GM12872 (cell line): ENCODE results near the gene SESN1.

ENCODE experiments used
- TF ChIP-seq, protein P1 (sequence below): IDR thresholded peaks from 3 replicates; pipeline ENCODE4 v1.5.1; 2011; ENCODE audit warnings: low read depth, mild to moderate bottlenecking, low read length, moderate library complexity; ENCODE audit not compliant: insufficient read depth

Gene SESN1

DNA sequence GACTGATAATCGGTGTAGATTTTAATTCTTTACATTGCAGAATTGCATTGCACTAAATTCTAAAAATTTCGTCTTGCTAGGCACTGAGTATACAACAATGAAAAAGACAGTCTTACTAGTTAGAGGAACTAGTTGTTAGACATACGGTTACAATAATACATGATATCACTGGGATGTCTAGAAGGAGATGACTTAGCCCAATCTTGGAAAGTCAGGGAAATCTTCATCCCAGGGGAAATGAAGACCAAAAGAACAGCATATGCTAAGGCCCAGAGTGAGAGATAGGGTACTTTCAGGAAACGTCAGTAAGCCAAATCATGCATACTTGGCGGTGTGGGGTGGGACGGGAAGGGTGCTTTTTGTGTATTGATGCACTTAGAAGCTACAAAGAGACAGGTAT lies 1.6 kb upstream of the SESN1 start:
- TF ChIP-seq, protein P1, sequence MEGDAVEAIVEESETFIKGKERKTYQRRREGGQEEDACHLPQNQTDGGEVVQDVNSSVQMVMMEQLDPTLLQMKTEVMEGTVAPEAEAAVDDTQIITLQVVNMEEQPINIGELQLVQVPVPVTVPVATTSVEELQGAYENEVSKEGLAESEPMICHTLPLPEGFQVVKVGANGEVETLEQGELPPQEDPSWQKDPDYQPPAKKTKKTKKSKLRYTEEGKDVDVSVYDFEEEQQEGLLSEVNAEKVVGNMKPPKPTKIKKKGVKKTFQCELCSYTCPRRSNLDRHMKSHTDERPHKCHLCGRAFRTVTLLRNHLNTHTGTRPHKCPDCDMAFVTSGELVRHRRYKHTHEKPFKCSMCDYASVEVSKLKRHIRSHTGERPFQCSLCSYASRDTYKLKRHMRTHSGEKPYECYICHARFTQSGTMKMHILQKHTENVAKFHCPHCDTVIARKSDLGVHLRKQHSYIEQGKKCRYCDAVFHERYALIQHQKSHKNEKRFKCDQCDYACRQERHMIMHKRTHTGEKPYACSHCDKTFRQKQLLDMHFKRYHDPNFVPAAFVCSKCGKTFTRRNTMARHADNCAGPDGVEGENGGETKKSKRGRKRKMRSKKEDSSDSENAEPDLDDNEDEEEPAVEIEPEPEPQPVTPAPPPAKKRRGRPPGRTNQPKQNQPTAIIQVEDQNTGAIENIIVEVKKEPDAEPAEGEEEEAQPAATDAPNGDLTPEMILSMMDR, result no peak

DNA sequence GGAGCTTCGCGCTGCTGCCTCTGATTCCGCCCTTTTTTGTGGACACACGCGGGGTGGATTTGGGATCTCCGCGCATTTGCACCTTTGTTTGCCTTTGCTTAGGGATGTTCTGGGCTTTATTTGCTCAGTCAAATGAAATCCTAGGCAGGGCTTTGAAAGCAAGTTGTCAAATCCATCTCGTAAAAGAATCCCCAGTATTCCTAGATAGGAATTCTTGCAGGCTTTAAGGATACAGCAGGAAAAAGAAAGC lies 1.1 kb upstream of the SESN1 start:
- TF ChIP-seq, protein P1, result no peak

DNA sequence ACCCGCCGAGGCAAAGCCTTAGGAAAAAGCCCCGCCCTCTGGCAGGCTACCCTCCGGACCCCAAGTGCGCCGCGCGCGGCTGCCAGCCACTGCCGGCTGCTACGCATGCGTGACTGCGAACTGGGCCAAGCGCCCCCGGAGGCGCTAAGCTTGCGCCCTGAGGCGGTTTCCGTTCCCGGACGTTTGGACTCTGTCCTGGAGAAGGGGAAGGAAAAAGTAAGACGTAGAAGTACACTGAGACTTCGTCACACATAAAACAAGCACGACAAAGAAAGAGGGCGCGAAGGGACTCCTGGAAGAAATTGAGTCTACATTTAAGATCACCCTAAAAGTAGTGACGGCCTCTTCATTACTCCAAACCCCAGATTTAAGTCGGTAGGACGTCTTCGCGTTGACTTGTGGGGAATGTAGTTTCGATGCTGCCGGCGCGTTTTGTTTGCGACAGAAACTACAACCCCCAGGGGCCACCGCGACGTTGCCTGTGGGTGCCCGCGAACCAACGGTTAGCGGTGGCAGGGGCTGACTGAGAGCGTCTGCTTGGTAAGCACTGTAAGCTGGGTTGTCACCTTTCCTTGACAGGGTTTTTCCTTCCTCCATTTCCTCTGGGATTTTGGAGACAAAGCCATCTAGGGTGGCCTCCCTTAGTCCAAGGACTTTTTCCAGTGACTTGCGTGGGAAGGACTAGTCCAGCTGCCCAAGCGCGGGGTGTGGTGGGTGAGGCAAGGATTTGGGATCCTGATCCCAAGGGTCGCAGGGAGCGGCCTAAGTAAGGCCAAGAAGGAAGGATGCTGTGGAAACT lies 589 bp upstream of the SESN1 start, which contains the start of gene CEP57L1:
Gene CEP57L1, plus strand, starts transcription at position 472 of the 799 bp plus-strand sequence. CDS start 49,715 bp downstream, outside the sequence.
- TF ChIP-seq, protein P1, result 0 out of 3 replicates have a peak, but pooled peaks have one; percentile 29

DNA sequence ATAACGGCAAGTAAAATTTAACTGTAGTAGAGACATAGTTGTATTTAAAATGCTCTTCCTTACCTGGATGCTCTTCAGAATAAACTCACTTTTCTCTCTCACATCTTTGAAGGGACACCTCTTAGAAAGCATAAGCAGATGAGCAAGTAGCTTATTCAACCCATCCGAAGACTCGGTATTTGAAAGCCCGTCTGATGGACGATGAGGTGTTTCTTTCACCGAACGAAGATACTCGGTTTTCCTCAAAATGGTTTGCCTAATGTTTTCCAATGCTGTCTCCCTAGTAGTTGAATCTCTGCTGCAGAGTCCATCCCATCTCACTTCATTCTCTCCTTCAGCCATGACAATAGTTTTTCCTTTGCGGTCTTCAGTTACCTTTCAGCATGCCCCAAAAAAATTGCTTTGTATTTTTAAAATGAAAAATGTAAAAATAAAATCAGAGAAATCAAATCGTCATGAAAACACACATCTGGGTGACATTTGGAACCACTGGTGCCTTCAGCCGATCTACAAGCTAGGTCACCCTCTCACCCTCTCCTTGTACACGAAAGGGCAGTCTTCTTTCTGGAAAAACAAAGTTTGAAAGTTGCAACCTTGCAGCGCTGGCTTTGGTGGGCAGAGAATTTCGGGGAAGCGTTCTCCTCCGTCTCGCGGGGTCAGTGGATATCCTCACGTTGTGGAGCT lies 772 bp downstream of the SESN1 start:
- TF ChIP-seq, protein P1, result no peak

DNA sequence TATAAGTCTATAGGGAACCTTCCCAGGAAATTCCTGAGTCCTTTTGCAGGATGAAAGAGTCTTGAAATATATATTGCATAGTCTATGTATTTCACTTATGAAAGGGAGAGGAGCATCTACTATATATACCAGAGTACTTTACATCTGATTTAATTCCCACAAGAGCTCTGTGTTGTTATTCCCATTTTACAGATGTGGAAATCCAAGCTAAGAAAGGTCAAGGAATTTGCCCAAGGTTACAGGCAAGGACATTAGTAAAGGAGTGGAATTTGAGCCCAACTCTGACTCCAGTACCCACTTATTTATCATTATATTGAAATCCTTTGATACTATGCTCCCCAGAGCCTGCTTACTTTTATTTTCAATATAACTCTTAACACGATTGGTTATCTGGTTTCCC lies 2.6 kb downstream of the SESN1 start:
- TF ChIP-seq, protein P1, result no peak

DNA sequence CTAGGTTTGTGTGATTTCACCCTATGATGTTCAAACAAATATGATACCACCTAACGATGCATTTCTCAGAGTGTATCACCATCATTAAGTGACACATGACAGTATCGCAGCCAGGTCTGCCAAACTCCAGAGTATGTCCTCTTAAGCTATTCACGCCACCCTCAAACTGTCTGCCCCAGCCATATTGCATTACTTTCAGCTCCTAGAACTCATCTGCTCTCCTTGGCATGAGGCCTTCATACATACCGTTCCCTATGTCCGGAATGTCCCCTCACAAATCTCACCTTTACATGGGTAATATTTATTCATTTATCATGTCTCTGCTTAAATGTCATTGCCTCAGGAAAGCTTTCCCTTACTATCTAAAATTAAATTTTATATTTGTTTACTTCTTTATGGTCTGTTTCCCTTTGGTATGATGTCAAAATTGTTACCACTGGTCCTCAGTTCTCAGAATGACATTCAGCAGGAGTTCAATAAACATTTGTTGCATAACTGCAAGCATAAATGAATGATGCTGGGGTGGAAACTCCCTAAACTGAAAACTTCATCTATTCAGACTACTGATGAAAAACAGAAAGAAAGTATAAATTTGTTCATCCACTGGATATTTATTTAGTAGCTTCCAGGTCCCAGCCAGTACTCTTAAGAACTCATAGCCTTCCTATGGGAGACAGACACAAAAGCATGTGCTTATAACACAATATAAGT lies 3.2 kb downstream of the SESN1 start:
- TF ChIP-seq, protein P1, result no peak

DNA sequence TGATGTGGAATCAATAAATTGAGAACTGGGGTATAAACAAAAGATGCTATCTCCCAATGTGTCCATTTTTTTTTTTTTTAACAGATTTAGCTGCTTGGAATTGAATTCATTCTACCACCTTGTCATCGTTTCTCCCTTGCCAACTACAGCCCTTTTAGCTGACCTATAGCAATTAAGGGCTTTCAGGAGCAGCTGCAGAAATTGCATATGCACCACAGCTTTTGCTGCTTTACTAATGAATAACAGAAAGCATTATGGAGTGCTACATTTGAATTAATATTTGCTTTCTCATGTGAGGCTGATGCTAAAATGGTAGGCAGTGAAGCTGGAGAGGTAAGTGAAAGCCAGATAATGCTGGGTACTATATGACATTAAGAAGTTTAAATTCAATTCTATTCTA lies 5.7 kb downstream of the SESN1 start:
- TF ChIP-seq, protein P1, result no peak
